ENCODE results near the gene SLC25A29.
A peak's percentile ranks its signal among the peaks of the same experiment; 100 is the strongest.
"Not testable (repeated sequence)": the region's sequence is repeated elsewhere in the genome, so short reads cannot be mapped to it uniquely, and the experiment has no call there.

Gene SLC25A29

GRCh38 chr14:100309028-100309737 is 2.9 kb upstream of the SLC25A29 start:
- no peak for DNase-seq (ENCODE audit: low read depth)

GRCh38 chr14:100308427-100308792 is 2.2 kb upstream of the SLC25A29 start:
- DNase-seq (ENCODE audit: low read depth): not testable (repeated sequence)

GRCh38 chr14:100307766-100308426 is 1.7 kb upstream of the SLC25A29 start:
- no peak for DNase-seq (ENCODE audit: low read depth)

GRCh38 chr14:100306998-100307765 is 938 bp upstream of the SLC25A29 start:
- no peak for DNase-seq (ENCODE audit: low read depth)

- no peak for DNase-seq (ENCODE audit: low read depth)
Observed at GRCh38 chr14:100305324-100306100, 732 bp downstream of the SLC25A29 start.

GRCh38 chr14:100304825-100305323 is 1.4 kb downstream of the SLC25A29 start:
- no peak for DNase-seq (ENCODE audit: low read depth)

- DNase-seq (ENCODE audit: low read depth): no peak
Observed at GRCh38 chr14:100303925-100304324, 2.3 kb downstream of the SLC25A29 start.

- no peak for DNase-seq (ENCODE audit: low read depth)
Observed at GRCh38 chr14:100303179-100303578, 3.1 kb downstream of the SLC25A29 start.

- DNase-seq (ENCODE audit: low read depth): no peak
Observed at GRCh38 chr14:100302616-100303015, 3.6 kb downstream of the SLC25A29 start.

- DNase-seq (ENCODE audit: low read depth): no peak
Observed at GRCh38 chr14:100299238-100299560, 7.0 kb downstream of the SLC25A29 start.

GRCh38 chr14:100298551-100299237 is 7.5 kb downstream of the SLC25A29 start:
- no peak for DNase-seq (ENCODE audit: low read depth)

- peak; percentile 72 for DNase-seq (ENCODE audit: low read depth)
Observed at GRCh38 chr14:100297320-100298300, 8.6 kb downstream of the SLC25A29 start.

- not testable (repeated sequence) for DNase-seq (ENCODE audit: low read depth)
Observed at GRCh38 chr14:100296729-100297128, 9.5 kb downstream of the SLC25A29 start.

- DNase-seq (ENCODE audit: low read depth): no peak
Observed at GRCh38 chr14:100296106-100296651, 10.1 kb downstream of the SLC25A29 start.

- no peak for DNase-seq (ENCODE audit: low read depth)
Observed at GRCh38 chr14:100295376-100296105, 10.7 kb downstream of the SLC25A29 start.

GRCh38 chr14:100294963-100295330 is 11.3 kb downstream of the SLC25A29 start:
- DNase-seq (ENCODE audit: low read depth): no peak

GRCh38 chr14:100294213-100294962 is 11.9 kb downstream of the SLC25A29 start:
- no peak for DNase-seq (ENCODE audit: low read depth)

- no peak for DNase-seq (ENCODE audit: low read depth)
Observed at GRCh38 chr14:100293497-100294212, 12.6 kb downstream of the SLC25A29 start.

Data from stromal cell of bone marrow (primary cell).